Natural killer cell (primary cell): ENCODE measurements around the gene PRR5L. TPM values are rescaled to one million over a fixed set of nuclear protein-coding genes. Genes with fewer than 3 reads are reported as not detected.
"Not testable (repeated sequence)": the region's sequence is repeated elsewhere in the genome, so short reads cannot be mapped to it uniquely, and the experiment has no call there.

Source experiments
- ATAC-seq, 3 donors: fragments of 150-1000 bp in 2 of 3; fragments of 200-7000 bp in 1 of 3; cut with Tn5 transposase; 1 replicate in 1 of 3; 2 replicates in 2 of 3; pipeline ENCODE4 v1.10.0; 2021; ENCODE audit warnings: mild to moderate bottlenecking in 2 of 3, moderate library complexity in 2 of 3
- DNase-seq, 2 donors: peaks; one replicate each; pipeline versions ENCODE4 v3.0.0 to v3.0.0-alpha.2; 2013 to 2021; ENCODE audit warnings: mixed read lengths in 1 of 2
- H3K27ac ChIP-seq: one replicate; pipeline ENCODE4 v1.5.1; 2013; ENCODE audit warnings: mild to moderate bottlenecking, low read length
- H3K27me3 ChIP-seq: one replicate; pipeline ENCODE4 v1.6.1; 2013; ENCODE audit warnings: low read length; ENCODE audit not compliant: control insufficient read depth, insufficient read depth
- H3K36me3 ChIP-seq: one replicate; pipeline ENCODE4 v1.6.1; 2013; ENCODE audit warnings: low read length; ENCODE audit not compliant: control insufficient read depth, insufficient read depth
- H3K4me1 ChIP-seq: one replicate; pipeline ENCODE4 v1.6.1; 2013; ENCODE audit warnings: low read length; ENCODE audit not compliant: control insufficient read depth, insufficient read depth
- H3K4me3 ChIP-seq: one replicate; pipeline ENCODE4 v1.5.1; 2013; ENCODE audit warnings: low read length
- H3K9me3 ChIP-seq: one replicate; pipeline ENCODE4 v1.6.1; 2013; ENCODE audit warnings: low read length; ENCODE audit not compliant: control insufficient read depth, insufficient read depth
- H3K27ac Mint-ChIP-seq, 2 donors: one replicate each; pipeline ENCODE4 v1.8.0; 2022; ENCODE audit warnings: mild to moderate bottlenecking in 2 of 2, mixed read lengths in 2 of 2, moderate library complexity in 1 of 2
- H3K27me3 Mint-ChIP-seq, 2 donors: one replicate each; pipeline ENCODE4 v1.8.0; 2022; ENCODE audit warnings: low read depth in 2 of 2, mixed read lengths in 2 of 2
- H3K36me3 Mint-ChIP-seq: one replicate; pipeline ENCODE4 v1.8.0; 2022; ENCODE audit warnings: mixed read lengths
- H3K4me1 Mint-ChIP-seq, 2 donors: one replicate each; pipeline ENCODE4 v1.8.0; 2022; ENCODE audit warnings: mixed read lengths in 2 of 2
- H3K4me3 Mint-ChIP-seq: one replicate; pipeline ENCODE4 v1.8.0; 2022; ENCODE audit warnings: mild to moderate bottlenecking, moderate library complexity, mixed read lengths
- H3K9me3 Mint-ChIP-seq, 2 donors: one replicate each; pipeline ENCODE4 v1.8.0; 2022; ENCODE audit warnings: mixed read lengths in 2 of 2
- CTCF ChIP-seq: fragments of 200-600 bp; IDR thresholded peaks from one replicate; pipeline ENCODE4 v1.8.0; 2022; ENCODE audit warnings: antibody characterized with exemption
- WGBS: methylation state at CpG from one replicate; pipeline ENCODE4 v1.1.7; 2013; ENCODE audit warnings: missing lambda C conversion rate; ENCODE audit not compliant: insufficient coverage; 5-methylcytosine and 5-hydroxymethylcytosine counted together
- intact Hi-C: fragments of 100-400 bp; cut with micrococcal nuclease; formaldehyde crosslinking; loops from one replicate; pipeline ENCODE4 v1.14.2; 2022
- total RNA-seq, 4 donors: library from RNA; stranded (reverse); fragments of 120-200 nt in 1 of 4; gene quantifications; one replicate each; pipeline versions ENCODE4 v1.2.3 to v1.2.4, GENCODE V29; 2013 to 2022

Gene PRR5L
- total RNA-seq, 3 donors from 2014 or later (not counting 1 experiment from before 2014, with no cell fraction given), result 128 to 367 (median 303) TPM

GRCh38 chr11:36475192-36475591 lies 179.1 kb downstream of the PRR5L start:
- Histone ChIP-seq H3K36me3 (no peaks in the 10 kb centered on the region), H3K27me3 (no peaks in the 10 kb centered on the region), H3K4me3 (no peak overlapping the region), H3K4me1 (no peaks in the 10 kb centered on the region), H3K27ac (no peak overlapping the region), H3K9me3 (no peaks in the 10 kb centered on the region)
- peak overlapping the region in 1 of 2 donors; percentile 89 for H3K27ac Mint-ChIP-seq
- DNase-seq (no peak), ATAC-seq (no peak)
- 67% methylated on average over 1 of the region's 1 CpG for WGBS
- H3K27me3 Mint-ChIP-seq, result no peaks in the 10 kb centered on the region
- intact Hi-C loops, result loop anchor here (5.0 kb wide), 1 partner anchor 858 kb away; the partner anchor contains the start of gene FJX1
- no peaks in the 10 kb centered on the region for H3K9me3 Mint-ChIP-seq
- no peak for TF ChIP-seq CTCF
- no peaks in the 10 kb centered on the region for H3K36me3 Mint-ChIP-seq
- H3K4me3 Mint-ChIP-seq, result no peak overlapping the region
- H3K4me1 Mint-ChIP-seq, result peaks cover 10 to 29% of the 10 kb centered on the region in 2 donors

DNA sequence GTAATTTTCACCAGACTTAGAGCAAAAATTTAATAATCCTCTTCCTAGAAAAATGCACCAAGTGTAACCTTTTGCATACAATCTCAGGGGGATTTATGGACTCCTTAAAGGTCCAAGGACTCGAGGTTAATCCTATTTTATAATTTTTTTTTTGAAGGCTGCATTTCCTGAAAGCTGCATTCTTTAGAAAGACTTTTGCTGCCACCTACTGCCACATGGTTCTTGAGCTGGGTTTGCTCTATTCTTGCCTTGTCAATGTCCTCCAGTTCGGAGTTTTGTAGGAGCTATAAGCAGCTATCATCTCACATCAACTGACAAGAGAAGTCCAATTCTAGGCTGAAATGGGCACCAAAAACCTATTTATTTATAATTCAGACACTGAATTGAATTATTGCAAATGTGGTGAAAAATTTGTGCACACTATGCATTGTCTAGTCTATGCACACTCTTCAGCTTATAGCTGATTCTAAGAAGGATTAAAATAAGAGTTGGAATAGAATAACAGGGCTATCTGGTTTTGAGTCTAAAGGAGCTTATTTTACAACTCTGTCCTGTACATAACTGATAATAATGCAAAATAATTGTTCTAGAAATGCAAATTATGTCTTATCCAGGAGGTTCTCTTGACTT lies 182.7 kb downstream of the PRR5L start:
- peak overlapping the region in 1 of 2 donors; percentile 63 for H3K27ac Mint-ChIP-seq
- H3K9me3 ChIP-seq, result peaks cover 4% of the 10 kb centered on the region
- no peaks in the 10 kb centered on the region for H3K27me3 ChIP-seq
- H3K4me3 Mint-ChIP-seq, result no peak overlapping the region
- peaks cover 6% of the 10 kb centered on the region for H3K4me1 ChIP-seq
- H3K4me3 ChIP-seq, result no peak overlapping the region
- no peaks in the 10 kb centered on the region for H3K9me3 Mint-ChIP-seq
- WGBS, result 48% methylated on average over 2 of the region's 2 CpGs
- peak; percentile 58 for TF ChIP-seq CTCF
- no peaks in the 10 kb centered on the region for H3K36me3 ChIP-seq
- intact Hi-C loops, result loop anchor here (1.0 to 5.0 kb wide), 4 partner anchors 126 to 862 kb away; partner anchors contain the start of gene FJX1
- peak in 1 of 2 donors; percentile 68 for DNase-seq
- H3K27ac ChIP-seq, result no peak overlapping the region
- peaks cover 8 to 14% of the 10 kb centered on the region in 2 donors for H3K4me1 Mint-ChIP-seq
- no peaks in the 10 kb centered on the region for H3K36me3 Mint-ChIP-seq
- peak; percentile 57 to 65 (median 59) for ATAC-seq
- H3K27me3 Mint-ChIP-seq, result no peaks in the 10 kb centered on the region

DNA sequence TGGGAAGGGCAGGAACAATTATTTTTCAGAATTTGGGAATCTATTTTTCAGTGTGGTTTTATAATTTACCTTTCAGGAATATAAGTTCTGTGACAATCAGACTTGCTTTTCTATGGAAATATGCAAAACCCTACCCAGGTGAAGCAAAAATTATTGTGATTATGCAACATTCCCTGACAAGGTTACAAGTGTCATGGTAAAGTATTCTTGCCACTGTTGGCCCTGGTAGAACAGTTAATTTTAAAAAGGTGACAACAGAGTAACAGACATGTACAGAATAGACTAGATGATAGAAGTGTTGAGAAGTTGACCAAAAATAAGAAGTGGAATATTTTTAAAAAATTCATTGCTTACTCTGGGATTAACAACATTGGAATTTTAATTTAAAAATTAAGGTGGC lies 184.7 kb downstream of the PRR5L start:
- Histone ChIP-seq H3K4me1 (peaks cover 6% of the 10 kb centered on the region), H3K27ac (no peak overlapping the region), H3K27me3 (no peaks in the 10 kb centered on the region), H3K4me3 (no peak overlapping the region), H3K9me3 (peaks cover 4% of the 10 kb centered on the region), H3K36me3 (peaks cover 7% of the 10 kb centered on the region)
- H3K4me1 Mint-ChIP-seq, result peaks cover 7 to 9% of the 10 kb centered on the region in 2 donors
- H3K27me3 Mint-ChIP-seq, result no peaks in the 10 kb centered on the region
- no peak overlapping the region for H3K27ac Mint-ChIP-seq
- ATAC-seq (no peak), DNase-seq (no peak)
- no peak overlapping the region for H3K4me3 Mint-ChIP-seq
- no peaks in the 10 kb centered on the region for H3K9me3 Mint-ChIP-seq
- no peak for TF ChIP-seq CTCF
- H3K36me3 Mint-ChIP-seq, result no peaks in the 10 kb centered on the region
- intact Hi-C loops, result no loop called here

- H3K9me3 ChIP-seq, DNase-seq, intact Hi-C loops, H3K9me3 Mint-ChIP-seq, H3K27ac ChIP-seq, H3K27me3 Mint-ChIP-seq, H3K36me3 Mint-ChIP-seq, H3K4me3 ChIP-seq, H3K27me3 ChIP-seq, ATAC-seq, H3K4me1 ChIP-seq: not testable (repeated sequence)
- peak overlapping the region in 1 of 2 donors; percentile 64 for H3K27ac Mint-ChIP-seq
- peak overlapping the region; percentile 4 for H3K4me3 Mint-ChIP-seq
- WGBS, result 30% methylated on average over 3 of the region's 4 CpGs
- peaks cover 13 to 23% of the 10 kb centered on the region in 2 donors for H3K4me1 Mint-ChIP-seq
- H3K36me3 ChIP-seq, result peaks cover 18% of the 10 kb centered on the region
Observed at GRCh38 chr11:36483042-36483441, 187.0 kb downstream of the PRR5L start.
